Stimulated activated CD8-positive, alpha-beta memory T cell treated with anti-CD3 and anti-CD28 coated beads, Interleukin-2, amount 100 ng/mL, for 48 hours (primary cell): ENCODE measurements around the gene MPRIP.

Experiments
- DNase-seq, 2 donors: peaks; one replicate each; pipeline ENCODE4 v3.0.0-alpha.2; 2020; ENCODE audit warnings: low read depth in 2 of 2

The MPRIP gene

DNA sequence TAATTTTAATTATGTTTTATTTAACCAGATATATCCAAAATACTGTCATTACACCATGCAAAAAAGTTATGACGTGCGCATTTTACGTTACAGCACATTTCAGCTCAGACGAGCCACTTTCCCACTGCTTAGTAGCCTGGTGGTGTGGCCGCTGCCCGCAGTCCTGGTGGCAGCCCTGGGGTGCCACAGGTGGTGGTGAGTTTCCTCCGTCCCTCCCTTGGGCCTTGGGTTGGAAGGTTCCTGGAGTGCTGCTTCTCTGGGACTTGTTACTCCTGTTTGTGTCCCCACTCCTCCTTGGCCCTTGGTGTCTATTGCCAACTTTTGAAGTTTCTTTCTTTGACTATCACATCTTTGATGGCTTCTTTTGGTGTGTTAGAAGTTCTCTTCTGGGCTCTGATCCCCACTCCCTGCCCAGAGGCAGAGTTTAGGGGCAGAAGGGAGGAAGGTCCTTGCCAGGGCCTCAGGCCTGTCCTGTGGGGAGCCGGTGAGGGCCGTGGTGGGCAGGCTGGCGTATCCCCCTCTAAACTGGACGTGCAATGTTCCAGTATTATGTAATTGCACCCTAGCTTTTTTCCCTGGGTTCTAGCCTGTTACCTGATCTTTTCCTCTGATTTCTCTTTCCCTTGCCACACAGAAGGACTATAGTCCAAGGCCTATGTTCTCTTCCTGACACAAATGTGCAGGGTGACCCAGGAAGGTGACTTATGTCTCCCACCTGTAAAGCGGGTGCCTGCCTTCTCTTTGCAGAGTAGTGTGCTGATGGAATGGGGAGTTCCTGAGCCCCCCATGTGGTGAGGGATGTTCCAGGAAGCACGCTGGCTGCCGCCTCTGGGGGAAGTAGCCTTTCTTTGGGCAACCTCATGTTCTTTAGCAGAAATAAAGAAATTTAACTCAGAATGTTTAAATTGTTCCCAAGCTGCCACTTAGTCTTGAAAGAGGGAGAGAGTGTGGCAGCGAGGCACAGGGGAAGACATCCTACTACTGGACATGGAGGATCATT lies 8.4 kb downstream of the MPRIP start:
- DNase-seq, result no peak

DNA sequence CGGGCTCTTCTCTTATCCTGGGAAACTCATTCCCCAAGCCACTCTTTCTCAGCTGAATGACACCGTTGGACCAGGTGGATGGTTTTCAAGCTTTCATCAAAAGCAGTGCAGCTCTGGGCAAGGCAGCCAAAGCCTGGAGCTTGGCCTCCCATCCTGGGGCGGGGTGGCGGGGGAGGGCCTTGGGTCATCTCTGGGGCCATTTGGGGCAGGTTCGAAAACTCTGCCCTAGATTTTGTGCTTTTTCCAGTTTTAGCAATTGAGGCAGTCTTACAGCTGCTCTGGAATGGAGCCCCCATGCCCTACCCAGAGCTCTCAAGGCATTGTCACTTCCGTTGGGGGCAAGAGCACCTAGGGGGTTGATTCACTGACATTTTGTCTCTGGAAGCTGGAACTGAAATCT lies 9.1 kb downstream of the MPRIP start:
- DNase-seq, result no peak

- DNase-seq, result no peak
Observed at GRCh38 chr17:17051791-17052461, 9.7 kb downstream of the MPRIP start.

GRCh38 chr17:17052462-17053221 lies 10.4 kb downstream of the MPRIP start:
- no peak for DNase-seq

GRCh38 chr17:17053446-17054379 lies 11.5 kb downstream of the MPRIP start:
- no peak for DNase-seq

GRCh38 chr17:17054636-17055035 lies 12.4 kb downstream of the MPRIP start:
- DNase-seq, result no peak

DNA sequence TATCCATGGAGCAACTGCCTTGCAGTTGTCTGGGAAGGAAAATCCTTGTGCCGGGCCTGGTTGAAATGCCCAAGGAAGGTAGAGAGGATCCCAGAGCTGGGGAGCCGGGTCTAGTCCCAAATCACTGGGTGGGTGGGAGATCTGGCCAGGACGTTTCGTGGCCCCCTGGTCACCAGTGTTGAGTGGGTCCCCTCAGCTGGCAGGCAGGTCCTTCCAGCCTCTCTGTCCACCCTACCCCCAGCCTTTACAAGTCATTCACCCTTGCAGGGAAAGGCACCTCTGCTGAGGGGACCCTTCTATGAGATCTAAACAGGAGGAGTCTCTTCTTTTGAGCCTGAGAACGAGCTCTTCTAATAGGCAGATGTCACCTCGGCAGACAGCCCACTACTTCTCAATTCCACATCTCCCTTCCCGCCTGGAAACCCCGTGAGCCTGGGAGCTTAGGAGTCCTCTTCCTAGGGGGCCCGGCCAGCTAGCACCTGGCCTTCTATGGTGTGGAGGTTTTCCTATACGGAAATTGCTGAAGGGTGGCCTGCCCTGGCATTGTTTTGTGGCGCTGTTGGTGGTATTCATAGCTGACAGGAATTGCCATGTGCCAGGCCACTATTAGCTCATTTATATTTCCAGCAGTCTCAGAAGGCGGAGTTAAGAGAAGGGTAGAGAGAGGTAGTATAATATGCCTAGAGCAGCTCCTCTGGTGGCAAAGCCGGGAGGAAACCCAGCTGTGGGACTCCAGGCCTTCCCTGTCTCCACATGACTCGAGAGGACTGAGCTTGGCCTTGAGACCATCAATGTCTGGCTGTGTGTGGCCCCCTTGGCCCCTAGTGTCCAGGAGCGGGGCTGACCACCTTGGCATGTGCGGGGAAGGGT lies 13.3 kb downstream of the MPRIP start:
- no peak for DNase-seq

GRCh38 chr17:17056156-17056539 lies 13.9 kb downstream of the MPRIP start:
- no peak for DNase-seq

DNA sequence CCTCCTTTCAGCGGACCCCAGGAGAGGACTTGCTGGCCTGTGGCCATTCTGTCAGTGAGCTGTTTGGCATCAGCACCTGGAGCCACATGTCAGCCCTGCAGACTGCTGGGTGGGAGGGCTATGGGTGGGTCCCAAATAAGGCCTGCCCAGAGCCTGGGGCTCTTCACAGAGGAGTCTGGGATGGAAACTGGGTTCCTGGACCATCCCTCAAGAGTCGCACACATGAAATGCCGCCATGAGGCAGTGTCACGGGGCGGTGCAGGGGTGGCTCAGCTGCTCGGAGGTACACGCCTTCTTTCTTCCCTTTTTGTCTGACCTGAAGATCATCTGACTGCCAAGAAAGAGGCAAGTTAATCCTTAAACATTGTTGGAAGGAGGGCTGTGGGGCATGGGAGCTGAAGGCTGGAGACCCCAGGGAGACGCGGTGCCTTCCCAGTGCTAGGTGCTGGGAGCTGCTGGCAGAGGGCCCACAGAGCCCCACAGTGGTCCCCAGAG lies 14.8 kb downstream of the MPRIP start:
- DNase-seq, result no peak

GRCh38 chr17:17058304-17058703 lies 16.0 kb downstream of the MPRIP start:
- DNase-seq, result no peak

- no peak for DNase-seq
Observed at GRCh38 chr17:17059301-17059890, 17.1 kb downstream of the MPRIP start.

GRCh38 chr17:17060001-17060922 lies 18.0 kb downstream of the MPRIP start:
- DNase-seq, result no peak

- DNase-seq, result no peak
Observed at GRCh38 chr17:17060930-17061329, 18.7 kb downstream of the MPRIP start.

- DNase-seq, result no peak
Observed at GRCh38 chr17:17061516-17061915, 19.3 kb downstream of the MPRIP start.

DNA sequence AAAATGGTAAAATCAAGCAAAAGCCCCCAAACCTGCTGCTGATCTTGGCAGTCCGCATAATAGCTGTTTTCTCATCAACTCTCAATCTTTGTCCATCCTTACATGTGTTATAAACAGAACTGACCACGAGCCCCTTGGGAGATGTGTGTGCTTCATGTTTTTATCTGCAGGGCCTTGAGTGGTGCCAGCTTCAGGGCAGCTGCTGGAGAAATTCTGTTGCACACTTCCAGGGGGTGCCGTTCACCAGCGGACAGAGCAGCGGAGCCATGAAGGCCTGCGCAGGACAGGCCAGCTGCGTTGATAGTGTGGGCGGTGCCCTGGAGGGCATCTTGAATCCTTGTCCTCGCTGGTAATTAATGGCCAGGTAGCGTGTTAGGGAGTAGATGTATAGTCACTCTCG lies 20.1 kb downstream of the MPRIP start:
- DNase-seq, result no peak

GRCh38 chr17:17062866-17063265 lies 20.6 kb downstream of the MPRIP start:
- no peak for DNase-seq

DNA sequence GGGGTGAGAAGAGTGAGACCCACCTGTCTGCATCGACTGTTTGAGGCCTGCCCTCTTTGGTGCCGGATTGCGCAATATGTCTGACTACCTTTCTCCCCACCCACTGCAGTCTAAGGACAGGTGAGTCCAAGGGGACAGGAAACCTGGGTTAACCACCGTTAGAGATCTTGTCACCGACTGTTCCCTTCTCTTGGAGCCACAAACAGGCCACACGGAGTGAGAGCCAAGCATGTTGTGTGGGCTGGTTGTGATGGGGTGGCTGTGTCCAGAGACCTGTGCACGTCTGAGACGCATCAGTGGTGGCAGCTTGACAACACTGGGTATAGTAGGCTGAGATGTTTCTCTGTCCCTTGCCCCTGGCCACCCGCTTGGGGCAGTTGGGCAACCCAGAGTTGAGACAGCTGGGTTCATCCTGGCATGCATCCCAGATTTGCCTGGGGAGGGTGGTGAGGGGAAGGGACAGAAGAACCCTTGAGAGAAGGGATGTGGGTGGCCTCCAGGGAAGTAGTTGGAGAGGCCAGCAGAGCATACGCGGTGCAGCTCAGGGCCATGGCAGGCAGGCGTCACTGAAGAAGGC lies 21.4 kb downstream of the MPRIP start:
- DNase-seq, result no peak

GRCh38 chr17:17064322-17064721 lies 22.1 kb downstream of the MPRIP start:
- no peak for DNase-seq
